Esophagus squamous epithelium (tissue), 4 donors: ENCODE measurements around the gene TRPM6.

Experiments
- CTCF ChIP-seq, 6 experiments: fragments of 450-650 bp in 4 of 6; fragments of 200-600 bp in 2 of 6; sonication (generic) in 2 of 6; IDR thresholded peaks; one replicate each; pipeline ENCODE4 v1.5.1; 2016 to 2019; ENCODE audit warnings: antibody characterized with exemption in 6 of 6, mild to moderate bottlenecking in 4 of 6, moderate library complexity in 4 of 6
- POLR2A ChIP-seq, 4 donors: fragments of 450-650 bp; IDR thresholded peaks; one replicate each; pipeline ENCODE4 v1.6.1; 2017; ENCODE audit warnings: antibody characterized with exemption in 4 of 4, mild to moderate bottlenecking in 4 of 4, moderate library complexity in 3 of 4

- no peak for TF ChIP-seq CTCF (IDR thresholded peaks at IDR 0.05)
- no peak for TF ChIP-seq POLR2A (IDR thresholded peaks at IDR 0.05)
Observed at GRCh38 chr9:74907085-74907484, 19.4 kb upstream of the TRPM6 start.
